H9 (cell line): ENCODE results near the gene AKR1C2. TPM values are rescaled to one million over a fixed set of nuclear protein-coding genes. Genes with fewer than 3 reads are reported as not detected.
"Not testable (repeated sequence)": the region's sequence is repeated elsewhere in the genome, so short reads cannot be mapped to it uniquely, and the experiment has no call there.

Source experiments
- DNase-seq: peaks from one replicate; pipeline ENCODE4 v3.0.0-alpha.2; 2017
- H2AFZ ChIP-seq: one replicate; pipeline ENCODE4 v1.6.1; 2013; ENCODE audit warnings: mild to moderate bottlenecking, low read length, control low read depth, moderate library complexity
- H2AK5ac ChIP-seq: 2 replicates; pipeline ENCODE4 v1.6.1; 2013; ENCODE audit warnings: low read length, control low read depth, mixed read lengths; ENCODE audit not compliant: insufficient read length
- H2BK120ac ChIP-seq: one replicate; pipeline ENCODE4 v1.6.1; 2013; ENCODE audit warnings: low read depth, mild to moderate bottlenecking, low read length, control low read depth, inconsistent platforms; ENCODE audit not compliant: poor library complexity, severe bottlenecking
- H2BK12ac ChIP-seq: 2 replicates; pipeline ENCODE4 v1.6.1; 2013; ENCODE audit warnings: low read length, control low read depth, mixed read lengths, low read depth; ENCODE audit not compliant: insufficient read length
- H2BK15ac ChIP-seq: 2 replicates; pipeline ENCODE4 v1.6.1; 2013; ENCODE audit warnings: low read depth, low read length, control low read depth
- H2BK20ac ChIP-seq: one replicate; pipeline ENCODE4 v1.6.1; 2013; ENCODE audit warnings: low read depth, mild to moderate bottlenecking, low read length, control low read depth, inconsistent platforms; ENCODE audit not compliant: poor library complexity, severe bottlenecking
- H2BK5ac ChIP-seq: 2 replicates; pipeline ENCODE4 v1.6.1; 2013; ENCODE audit warnings: low read length, control low read depth, mixed read lengths; ENCODE audit not compliant: insufficient read length
- H3K14ac ChIP-seq: 2 replicates; pipeline ENCODE4 v1.6.1; 2013; ENCODE audit warnings: low read length, control low read depth; ENCODE audit not compliant: insufficient read depth
- H3K18ac ChIP-seq: 2 replicates; pipeline ENCODE4 v1.6.1; 2013; ENCODE audit warnings: low read depth, mild to moderate bottlenecking, mixed read lengths, low read length, control low read depth; ENCODE audit not compliant: insufficient read length
- H3K23ac ChIP-seq: 2 replicates; pipeline ENCODE4 v1.6.1; 2013; ENCODE audit warnings: low read length, control low read depth, mixed read lengths, low read depth; ENCODE audit not compliant: insufficient read length
- H3K23me2 ChIP-seq: 2 replicates; pipeline ENCODE4 v1.6.1; 2013; ENCODE audit warnings: low read depth, mild to moderate bottlenecking, mixed read lengths, low read length, control low read depth; ENCODE audit not compliant: insufficient read length, poor library complexity, severe bottlenecking
- H3K27ac ChIP-seq: 2 replicates; pipeline ENCODE4 v1.5.1; 2013; ENCODE audit warnings: low read length, control low read depth, mixed read lengths, low read depth; ENCODE audit not compliant: insufficient read length
- H3K27me3 ChIP-seq: 2 replicates; pipeline ENCODE4 v1.6.1; 2013; ENCODE audit warnings: low read length, control low read depth, inconsistent platforms; ENCODE audit not compliant: insufficient read depth
- H3K4ac ChIP-seq: 2 replicates; pipeline ENCODE4 v1.6.1; 2013; ENCODE audit warnings: low read depth, mild to moderate bottlenecking, control low read depth, inconsistent platforms, low read length, moderate library complexity
- H3K4me1 ChIP-seq: 2 replicates; pipeline ENCODE4 v1.6.1; 2013; ENCODE audit warnings: low read length, control low read depth, inconsistent platforms; ENCODE audit not compliant: insufficient read depth
- H3K4me2 ChIP-seq: 2 replicates; pipeline ENCODE4 v1.6.1; 2013; ENCODE audit warnings: low read length, control low read depth, mixed read lengths; ENCODE audit not compliant: insufficient read length, insufficient read depth
- H3K56ac ChIP-seq: 2 replicates; pipeline ENCODE4 v1.6.1; 2013; ENCODE audit warnings: low read depth, mild to moderate bottlenecking, mixed read lengths, low read length, control low read depth; ENCODE audit not compliant: insufficient read length
- H3K79me1 ChIP-seq: 2 replicates; pipeline ENCODE4 v1.6.1; 2013; ENCODE audit warnings: low read depth, mild to moderate bottlenecking, moderate library complexity, low read length, control low read depth, inconsistent platforms; ENCODE audit not compliant: insufficient read depth, poor library complexity, severe bottlenecking
- H3K79me2 ChIP-seq: 2 replicates; pipeline ENCODE4 v1.6.1; 2013; ENCODE audit warnings: low read length, control low read depth, inconsistent platforms; ENCODE audit not compliant: insufficient read depth
- H3K9ac ChIP-seq: 2 replicates; pipeline ENCODE4 v1.6.1; 2013; ENCODE audit warnings: low read length, control low read depth, mixed read lengths; ENCODE audit not compliant: insufficient read length; ENCODE audit errors: extremely low read depth
- H3K9me3 ChIP-seq: one replicate; pipeline ENCODE4 v1.6.1; 2013; ENCODE audit warnings: low read depth, low read length, inconsistent platforms; ENCODE audit not compliant: control insufficient read depth
- H3T11ph ChIP-seq: one replicate; pipeline ENCODE4 v1.6.1; 2013; ENCODE audit warnings: mild to moderate bottlenecking, low read length, control low read depth, inconsistent platforms
- H4K20me1 ChIP-seq: one replicate; pipeline ENCODE4 v1.6.1; 2013; ENCODE audit not compliant: control insufficient read depth, insufficient read length, insufficient read depth
- H4K5ac ChIP-seq: 2 replicates; pipeline ENCODE4 v1.6.1; 2013; ENCODE audit warnings: low read depth, mild to moderate bottlenecking, mixed read lengths, low read length, control low read depth; ENCODE audit not compliant: insufficient read length
- H4K8ac ChIP-seq: replicated peaks from 2 replicates; pipeline ENCODE4 v1.6.1; 2013; ENCODE audit warnings: low read length, control low read depth, mixed read lengths, low read depth; ENCODE audit not compliant: insufficient read length
- H4K91ac ChIP-seq: 2 replicates; pipeline ENCODE4 v1.6.1; 2013; ENCODE audit warnings: low read depth, mild to moderate bottlenecking, moderate library complexity, mixed read lengths, low read length, control low read depth; ENCODE audit not compliant: insufficient read length
- H3K27ac Mint-ChIP-seq, 3 experiments: 2 replicates in 2 of 3; 3 replicates in 1 of 3; pipeline ENCODE4 v1.8.0; 2020 to 2021; ENCODE audit warnings: mixed read lengths in 3 of 3, mild to moderate bottlenecking in 1 of 3, moderate library complexity in 1 of 3
- H3K27me3 Mint-ChIP-seq: 2 replicates; pipeline ENCODE4 v1.8.0; 2021; ENCODE audit warnings: low read depth, mild to moderate bottlenecking, moderate library complexity, mixed read lengths
- H3K36me3 Mint-ChIP-seq, 3 experiments: 2 replicates in 2 of 3; 3 replicates in 1 of 3; pipeline ENCODE4 v1.8.0; 2020 to 2021; ENCODE audit warnings: low read depth in 3 of 3, mixed read lengths in 3 of 3; ENCODE audit not compliant: insufficient read depth in 1 of 3
- H3K4me1 Mint-ChIP-seq, 2 experiments: 2 replicates each; pipeline ENCODE4 v1.8.0; 2020; ENCODE audit warnings: mixed read lengths in 2 of 2
- H3K4me3 Mint-ChIP-seq, 2 experiments: 2 replicates in 1 of 2; 3 replicates in 1 of 2; pipeline ENCODE4 v1.8.0; 2020 to 2021; ENCODE audit warnings: mild to moderate bottlenecking in 2 of 2, mixed read lengths in 2 of 2, moderate library complexity in 1 of 2
- H3K9me3 Mint-ChIP-seq, 2 experiments: 2 replicates in 1 of 2; 3 replicates in 1 of 2; pipeline ENCODE4 v1.8.0; 2020; ENCODE audit warnings: mild to moderate bottlenecking in 2 of 2, mixed read lengths in 2 of 2, moderate library complexity in 1 of 2
- WGBS: extraction: QIAGEN DNeasy Blood & Tissue Kit; methylation state at CpG from one replicate; pipeline ENCODE4 v1.1.7; 2013; ENCODE audit warnings: missing lambda C conversion rate, low lambda C conversion rate, mixed read lengths; ENCODE audit not compliant: insufficient read length; ENCODE audit errors: extremely low coverage; 5-methylcytosine and 5-hydroxymethylcytosine counted together
- total RNA-seq: library from RNA; stranded (reverse); gene quantifications from 2 replicates; pipeline ENCODE4 v1.2.1, GENCODE V29; 2021

Gene AKR1C2
- total RNA-seq, 1 experiment from 2014 or later = 0.74 TPM

DNA sequence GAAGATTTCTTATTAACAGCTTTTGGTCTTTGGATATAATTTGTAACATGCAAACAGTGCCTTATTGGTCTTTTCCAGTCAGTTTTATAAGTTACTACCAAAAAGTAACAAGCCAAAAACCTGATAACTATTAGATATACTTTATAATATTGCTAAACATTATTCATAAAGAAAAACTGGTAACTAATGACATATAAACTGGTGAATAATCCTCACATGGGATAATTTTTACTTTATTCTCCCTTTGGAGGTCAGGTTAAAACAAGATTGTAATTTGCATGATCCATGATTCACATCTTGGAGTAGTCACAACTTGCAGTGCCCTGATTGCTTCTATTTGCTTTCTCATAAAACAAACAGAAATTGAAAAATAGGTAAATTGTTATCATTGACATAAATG, 844 bp upstream of the AKR1C2 start:
- not testable (repeated sequence) for H3K4me2 ChIP-seq, H3K27me3 Mint-ChIP-seq, H2BK120ac ChIP-seq, H4K91ac ChIP-seq, H3K27ac Mint-ChIP-seq, H2AFZ ChIP-seq, H4K5ac ChIP-seq, H3K23ac ChIP-seq, H3K36me3 Mint-ChIP-seq, H3K79me2 ChIP-seq, H3K4me3 Mint-ChIP-seq, DNase-seq, H2AK5ac ChIP-seq, H3K9me3 ChIP-seq, H2BK15ac ChIP-seq, H2BK5ac ChIP-seq, H4K20me1 ChIP-seq, H3K14ac ChIP-seq, H3K79me1 ChIP-seq, H4K8ac ChIP-seq, H3K4me1 ChIP-seq, H3K23me2 ChIP-seq, H3K56ac ChIP-seq, H3K27me3 ChIP-seq, H2BK20ac ChIP-seq, H3T11ph ChIP-seq, H3K4ac ChIP-seq, H2BK12ac ChIP-seq, H3K18ac ChIP-seq, H3K27ac ChIP-seq, H3K9ac ChIP-seq, H3K4me1 Mint-ChIP-seq
- peaks cover 0 to 36% of the 10 kb centered on the region in 2 experiments; a peak in 3 of 5 replicates for H3K9me3 Mint-ChIP-seq

DNA sequence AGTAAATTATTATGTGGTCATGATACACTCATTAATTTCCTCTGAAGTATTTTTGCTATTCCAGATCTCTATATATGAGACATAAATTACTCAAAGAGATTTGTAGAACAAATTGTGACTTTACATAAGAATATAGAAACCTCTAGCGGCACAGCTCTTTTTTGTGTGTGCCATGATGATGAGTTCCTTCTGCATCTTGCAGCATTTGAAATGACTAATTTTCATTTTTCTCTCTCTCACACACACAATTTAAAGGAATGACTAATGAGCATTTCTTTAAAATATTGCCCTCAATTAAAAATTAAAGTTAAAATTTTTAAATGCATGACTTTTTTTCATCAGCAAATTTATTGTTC, 351 bp upstream of the AKR1C2 start:
- not testable (repeated sequence) for H3K79me1 ChIP-seq, H2BK15ac ChIP-seq, H3K4ac ChIP-seq, H3K56ac ChIP-seq, H3T11ph ChIP-seq, H3K4me1 Mint-ChIP-seq, H4K91ac ChIP-seq, H3K4me2 ChIP-seq, H2BK120ac ChIP-seq, H2AFZ ChIP-seq, H3K23me2 ChIP-seq, H3K36me3 Mint-ChIP-seq, H2BK5ac ChIP-seq, H3K27me3 ChIP-seq, H4K20me1 ChIP-seq, H3K14ac ChIP-seq, H3K9me3 ChIP-seq, H3K27ac ChIP-seq, H3K27me3 Mint-ChIP-seq, H2BK12ac ChIP-seq, H3K4me1 ChIP-seq, H3K27ac Mint-ChIP-seq, H3K18ac ChIP-seq, H4K8ac ChIP-seq, H2AK5ac ChIP-seq, H3K79me2 ChIP-seq, H3K23ac ChIP-seq, H3K4me3 Mint-ChIP-seq, H4K5ac ChIP-seq, H2BK20ac ChIP-seq, DNase-seq, H3K9ac ChIP-seq
- H3K9me3 Mint-ChIP-seq = peaks cover 0 to 32% of the 10 kb centered on the region in 2 experiments; a peak in 3 of 5 replicates
- WGBS = no CpG with 5 or more reads among the region's 1 CpG
